H9 (cell line): ENCODE results near the gene PCDHGA12. TPM values are rescaled to one million over a fixed set of nuclear protein-coding genes. Genes with fewer than 3 reads are reported as not detected.

Experiments
- DNase-seq: peaks from one replicate; pipeline ENCODE4 v3.0.0-alpha.2; 2017
- H2AFZ ChIP-seq: one replicate; pipeline ENCODE4 v1.6.1; 2013; ENCODE audit warnings: mild to moderate bottlenecking, low read length, control low read depth, moderate library complexity
- H2AK5ac ChIP-seq: 2 replicates; pipeline ENCODE4 v1.6.1; 2013; ENCODE audit warnings: low read length, control low read depth, mixed read lengths; ENCODE audit not compliant: insufficient read length
- H2BK120ac ChIP-seq: one replicate; pipeline ENCODE4 v1.6.1; 2013; ENCODE audit warnings: low read depth, mild to moderate bottlenecking, low read length, control low read depth, inconsistent platforms; ENCODE audit not compliant: poor library complexity, severe bottlenecking
- H2BK12ac ChIP-seq: 2 replicates; pipeline ENCODE4 v1.6.1; 2013; ENCODE audit warnings: low read length, control low read depth, mixed read lengths, low read depth; ENCODE audit not compliant: insufficient read length
- H2BK15ac ChIP-seq: 2 replicates; pipeline ENCODE4 v1.6.1; 2013; ENCODE audit warnings: low read depth, low read length, control low read depth
- H2BK20ac ChIP-seq: one replicate; pipeline ENCODE4 v1.6.1; 2013; ENCODE audit warnings: low read depth, mild to moderate bottlenecking, low read length, control low read depth, inconsistent platforms; ENCODE audit not compliant: poor library complexity, severe bottlenecking
- H2BK5ac ChIP-seq: 2 replicates; pipeline ENCODE4 v1.6.1; 2013; ENCODE audit warnings: low read length, control low read depth, mixed read lengths; ENCODE audit not compliant: insufficient read length
- H3K14ac ChIP-seq: 2 replicates; pipeline ENCODE4 v1.6.1; 2013; ENCODE audit warnings: low read length, control low read depth; ENCODE audit not compliant: insufficient read depth
- H3K18ac ChIP-seq: 2 replicates; pipeline ENCODE4 v1.6.1; 2013; ENCODE audit warnings: low read depth, mild to moderate bottlenecking, mixed read lengths, low read length, control low read depth; ENCODE audit not compliant: insufficient read length
- H3K23ac ChIP-seq: 2 replicates; pipeline ENCODE4 v1.6.1; 2013; ENCODE audit warnings: low read length, control low read depth, mixed read lengths, low read depth; ENCODE audit not compliant: insufficient read length
- H3K23me2 ChIP-seq: 2 replicates; pipeline ENCODE4 v1.6.1; 2013; ENCODE audit warnings: low read depth, mild to moderate bottlenecking, mixed read lengths, low read length, control low read depth; ENCODE audit not compliant: insufficient read length, poor library complexity, severe bottlenecking
- H3K27ac ChIP-seq: 2 replicates; pipeline ENCODE4 v1.5.1; 2013; ENCODE audit warnings: low read length, control low read depth, mixed read lengths, low read depth; ENCODE audit not compliant: insufficient read length
- H3K27me3 ChIP-seq: 2 replicates; pipeline ENCODE4 v1.6.1; 2013; ENCODE audit warnings: low read length, control low read depth, inconsistent platforms; ENCODE audit not compliant: insufficient read depth
- H3K4ac ChIP-seq: 2 replicates; pipeline ENCODE4 v1.6.1; 2013; ENCODE audit warnings: low read depth, mild to moderate bottlenecking, control low read depth, inconsistent platforms, low read length, moderate library complexity
- H3K4me1 ChIP-seq: 2 replicates; pipeline ENCODE4 v1.6.1; 2013; ENCODE audit warnings: low read length, control low read depth, inconsistent platforms; ENCODE audit not compliant: insufficient read depth
- H3K4me2 ChIP-seq: 2 replicates; pipeline ENCODE4 v1.6.1; 2013; ENCODE audit warnings: low read length, control low read depth, mixed read lengths; ENCODE audit not compliant: insufficient read length, insufficient read depth
- H3K56ac ChIP-seq: 2 replicates; pipeline ENCODE4 v1.6.1; 2013; ENCODE audit warnings: low read depth, mild to moderate bottlenecking, mixed read lengths, low read length, control low read depth; ENCODE audit not compliant: insufficient read length
- H3K79me1 ChIP-seq: 2 replicates; pipeline ENCODE4 v1.6.1; 2013; ENCODE audit warnings: low read depth, mild to moderate bottlenecking, moderate library complexity, low read length, control low read depth, inconsistent platforms; ENCODE audit not compliant: insufficient read depth, poor library complexity, severe bottlenecking
- H3K79me2 ChIP-seq: 2 replicates; pipeline ENCODE4 v1.6.1; 2013; ENCODE audit warnings: low read length, control low read depth, inconsistent platforms; ENCODE audit not compliant: insufficient read depth
- H3K9ac ChIP-seq: 2 replicates; pipeline ENCODE4 v1.6.1; 2013; ENCODE audit warnings: low read length, control low read depth, mixed read lengths; ENCODE audit not compliant: insufficient read length; ENCODE audit errors: extremely low read depth
- H3K9me3 ChIP-seq: one replicate; pipeline ENCODE4 v1.6.1; 2013; ENCODE audit warnings: low read depth, low read length, inconsistent platforms; ENCODE audit not compliant: control insufficient read depth
- H3T11ph ChIP-seq: one replicate; pipeline ENCODE4 v1.6.1; 2013; ENCODE audit warnings: mild to moderate bottlenecking, low read length, control low read depth, inconsistent platforms
- H4K20me1 ChIP-seq: one replicate; pipeline ENCODE4 v1.6.1; 2013; ENCODE audit not compliant: control insufficient read depth, insufficient read length, insufficient read depth
- H4K5ac ChIP-seq: 2 replicates; pipeline ENCODE4 v1.6.1; 2013; ENCODE audit warnings: low read depth, mild to moderate bottlenecking, mixed read lengths, low read length, control low read depth; ENCODE audit not compliant: insufficient read length
- H4K8ac ChIP-seq: replicated peaks from 2 replicates; pipeline ENCODE4 v1.6.1; 2013; ENCODE audit warnings: low read length, control low read depth, mixed read lengths, low read depth; ENCODE audit not compliant: insufficient read length
- H4K91ac ChIP-seq: 2 replicates; pipeline ENCODE4 v1.6.1; 2013; ENCODE audit warnings: low read depth, mild to moderate bottlenecking, moderate library complexity, mixed read lengths, low read length, control low read depth; ENCODE audit not compliant: insufficient read length
- H3K27ac Mint-ChIP-seq, 3 experiments: 2 replicates in 2 of 3; 3 replicates in 1 of 3; pipeline ENCODE4 v1.8.0; 2020 to 2021; ENCODE audit warnings: mixed read lengths in 3 of 3, mild to moderate bottlenecking in 1 of 3, moderate library complexity in 1 of 3
- H3K27me3 Mint-ChIP-seq: 2 replicates; pipeline ENCODE4 v1.8.0; 2021; ENCODE audit warnings: low read depth, mild to moderate bottlenecking, moderate library complexity, mixed read lengths
- H3K36me3 Mint-ChIP-seq, 3 experiments: 2 replicates in 2 of 3; 3 replicates in 1 of 3; pipeline ENCODE4 v1.8.0; 2020 to 2021; ENCODE audit warnings: low read depth in 3 of 3, mixed read lengths in 3 of 3; ENCODE audit not compliant: insufficient read depth in 1 of 3
- H3K4me1 Mint-ChIP-seq, 2 experiments: 2 replicates each; pipeline ENCODE4 v1.8.0; 2020; ENCODE audit warnings: mixed read lengths in 2 of 2
- H3K4me3 Mint-ChIP-seq, 2 experiments: 2 replicates in 1 of 2; 3 replicates in 1 of 2; pipeline ENCODE4 v1.8.0; 2020 to 2021; ENCODE audit warnings: mild to moderate bottlenecking in 2 of 2, mixed read lengths in 2 of 2, moderate library complexity in 1 of 2
- H3K9me3 Mint-ChIP-seq, 2 experiments: 2 replicates in 1 of 2; 3 replicates in 1 of 2; pipeline ENCODE4 v1.8.0; 2020; ENCODE audit warnings: mild to moderate bottlenecking in 2 of 2, mixed read lengths in 2 of 2, moderate library complexity in 1 of 2
- WGBS: extraction: QIAGEN DNeasy Blood & Tissue Kit; methylation state at CpG from one replicate; pipeline ENCODE4 v1.1.7; 2013; ENCODE audit warnings: missing lambda C conversion rate, low lambda C conversion rate, mixed read lengths; ENCODE audit not compliant: insufficient read length; ENCODE audit errors: extremely low coverage; 5-methylcytosine and 5-hydroxymethylcytosine counted together
- total RNA-seq: library from RNA; stranded (reverse); gene quantifications from 2 replicates; pipeline ENCODE4 v1.2.1, GENCODE V29; 2021
- TF ChIP-seq, protein P1 (sequence below): fragments of 200-600 bp; sonication (generic); conservative IDR thresholded peaks from 3 replicates; pipeline ENCODE4 v1.8.0; 2021; ENCODE audit warnings: antibody characterized with exemption, mild to moderate bottlenecking

Gene PCDHGA12
- total RNA-seq, 1 experiment from 2014 or later, result 1.3 TPM

DNA sequence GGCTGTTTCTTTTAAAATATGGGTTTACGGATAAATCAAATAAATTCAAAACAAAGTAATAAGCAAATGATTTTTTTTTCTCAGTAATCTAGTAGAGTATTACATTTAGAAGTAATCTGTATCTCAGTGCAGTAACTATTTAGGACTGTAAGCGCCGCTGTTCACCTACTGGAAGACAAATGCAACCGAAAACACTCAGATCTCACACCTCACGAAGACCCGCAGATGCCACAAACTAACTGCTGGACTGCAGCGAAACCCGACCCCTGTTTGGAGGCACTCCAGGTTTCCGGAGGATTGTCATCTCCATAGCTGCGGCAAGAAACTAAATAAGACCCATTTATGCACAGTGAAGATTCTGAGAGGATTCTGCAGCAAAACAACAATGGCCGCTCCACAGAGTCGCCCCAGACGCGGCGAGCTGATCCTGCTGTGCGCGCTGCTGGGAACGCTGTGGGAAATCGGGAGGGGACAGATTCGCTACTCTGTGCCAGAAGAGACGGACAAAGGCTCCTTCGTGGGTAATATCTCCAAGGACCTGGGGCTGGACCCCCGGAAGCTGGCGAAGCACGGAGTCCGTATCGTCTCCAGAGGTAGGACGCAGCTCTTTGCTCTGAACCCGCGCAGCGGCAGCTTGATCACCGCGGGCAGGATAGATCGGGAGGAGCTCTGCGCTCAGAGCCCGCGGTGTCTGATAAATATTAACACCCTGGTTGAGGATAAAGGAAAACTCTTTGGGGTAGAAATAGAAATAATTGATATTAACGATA, 37.7 kb upstream of the PCDHGA12 start, which contains the start of gene PCDHGA8:
PCDHGA8 (plus strand) TSS at position 205 of the 770 bp plus-strand sequence; CDS start at position 386, 181 bp downstream.
- Histone ChIP-seq H3K9me3 (peaks cover 53% of the 10 kb centered on the region), H2AK5ac (no peak within 1 kb of the TSS), H3K4me1 (0 out of 2 replicates have a peak, but pooled peaks cover 2% of the 10 kb centered on the region), H3K27me3 (no peaks in the 10 kb centered on the region), H3K79me2 (no peaks in the 10 kb centered on the region), H4K5ac (no peak within 1 kb of the TSS), H3K27ac (no peak within 1 kb of the TSS), H2BK120ac (no peak within 1 kb of the TSS), H4K91ac (no peak within 1 kb of the TSS), H3K4me2 (no peak within 1 kb of the TSS), H3K79me1 (no peaks in the 10 kb centered on the region), H3K23ac (no peak within 1 kb of the TSS), H2AFZ (no peak within 1 kb of the TSS), H3K14ac (no peak within 1 kb of the TSS), H2BK5ac (no peak within 1 kb of the TSS), H3K18ac (no peak within 1 kb of the TSS), H2BK12ac (no peak within 1 kb of the TSS), H2BK15ac (no peak within 1 kb of the TSS), H3K4ac (no peak within 1 kb of the TSS), H3K9ac (no peak within 1 kb of the TSS), H2BK20ac (no peak within 1 kb of the TSS), H3K23me2 (no peaks in the 10 kb centered on the region), H3T11ph (no peak within 1 kb of the TSS), H3K56ac (no peak within 1 kb of the TSS), H4K8ac (no peak within 1 kb of the TSS), H4K20me1 (no peaks in the 10 kb centered on the region)
- Mint-ChIP-seq H3K4me1 (no peaks in the 10 kb centered on the region), H3K36me3 (peaks cover 29 to 64% (median 56%) of the 10 kb centered on the region in 3 experiments), H3K9me3 (peaks cover 62 to 76% of the 10 kb centered on the region in 2 experiments), H3K4me3 (no peak within 1 kb of the TSS), H3K27ac (0 out of 7 replicates have a peak within 1 kb of the TSS, but pooled peaks of 1 of the 3 experiments have one; percentile 59), H3K27me3 (peaks cover 10% of the 10 kb centered on the region)
- DNase-seq, result no peak
- TF ChIP-seq, protein P1, sequence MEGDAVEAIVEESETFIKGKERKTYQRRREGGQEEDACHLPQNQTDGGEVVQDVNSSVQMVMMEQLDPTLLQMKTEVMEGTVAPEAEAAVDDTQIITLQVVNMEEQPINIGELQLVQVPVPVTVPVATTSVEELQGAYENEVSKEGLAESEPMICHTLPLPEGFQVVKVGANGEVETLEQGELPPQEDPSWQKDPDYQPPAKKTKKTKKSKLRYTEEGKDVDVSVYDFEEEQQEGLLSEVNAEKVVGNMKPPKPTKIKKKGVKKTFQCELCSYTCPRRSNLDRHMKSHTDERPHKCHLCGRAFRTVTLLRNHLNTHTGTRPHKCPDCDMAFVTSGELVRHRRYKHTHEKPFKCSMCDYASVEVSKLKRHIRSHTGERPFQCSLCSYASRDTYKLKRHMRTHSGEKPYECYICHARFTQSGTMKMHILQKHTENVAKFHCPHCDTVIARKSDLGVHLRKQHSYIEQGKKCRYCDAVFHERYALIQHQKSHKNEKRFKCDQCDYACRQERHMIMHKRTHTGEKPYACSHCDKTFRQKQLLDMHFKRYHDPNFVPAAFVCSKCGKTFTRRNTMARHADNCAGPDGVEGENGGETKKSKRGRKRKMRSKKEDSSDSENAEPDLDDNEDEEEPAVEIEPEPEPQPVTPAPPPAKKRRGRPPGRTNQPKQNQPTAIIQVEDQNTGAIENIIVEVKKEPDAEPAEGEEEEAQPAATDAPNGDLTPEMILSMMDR, result no peak
- no CpG with 5 or more reads among the region's 38 CpGs for WGBS
